D721Med (cell line): ENCODE results near the gene DAZAP1.

Experiments
- DNase-seq: peaks from one replicate; pipeline ENCODE4 v3.0.0; 2011; ENCODE audit warnings: low spot score; ENCODE audit not compliant: insufficient read length
- FAIRE-seq: peaks from 2 replicates; lab custom pipeline; 2011; peaks lifted over from hg19 to GRCh38; lab: Jason Lieb, UNC
- CTCF ChIP-seq: IDR thresholded peaks from 2 replicates; pipeline ENCODE4 v1.5.1; 2012; ENCODE audit warnings: mild to moderate bottlenecking, control low read depth; ENCODE audit not compliant: insufficient read depth; ENCODE audit errors: missing control alignments

DAZAP1 gene

GRCh38 chr19:1395194-1396018, 12.0 kb upstream of the DAZAP1 start:
- no peak for DNase-seq
- no peak for FAIRE-seq
- TF ChIP-seq CTCF, result no peak

GRCh38 chr19:1396019-1396767, 11.2 kb upstream of the DAZAP1 start:
- no peak for TF ChIP-seq CTCF
- FAIRE-seq (no peak), DNase-seq (no peak)

- FAIRE-seq, result no peak
- no peak for TF ChIP-seq CTCF
- no peak for DNase-seq
These were observed 10.4 kb upstream of the DAZAP1 start for GRCh38 chr19:1396768-1397679.

GRCh38 chr19:1397838-1398237, 9.5 kb upstream of the DAZAP1 start:
- TF ChIP-seq CTCF, result no peak
- DNase-seq (no peak), FAIRE-seq (no peak)

GRCh38 chr19:1399079-1399478, 8.3 kb upstream of the DAZAP1 start:
- FAIRE-seq, result no peak
- TF ChIP-seq CTCF, result no peak
- DNase-seq, result no peak

GRCh38 chr19:1399745-1400144, 7.6 kb upstream of the DAZAP1 start:
- FAIRE-seq, result no peak
- TF ChIP-seq CTCF, result no peak

More at GRCh38 chr19:1399745-1400144, 7.6 kb upstream of the DAZAP1 start:
- no peak for DNase-seq
